WERI-Rb-1 (cell line): ENCODE results near the gene FER1L5.

Source experiments
- DNase-seq: peaks from one replicate; pipeline ENCODE4 v3.0.0-alpha.2; 2020
- H3K27ac ChIP-seq: fragments of 250-450 bp; sonication (Bioruptor Pico); 2 replicates; pipeline ENCODE4 v1.5.1; 2020; ENCODE audit warnings: mild to moderate bottlenecking, moderate library complexity
- H3K27me3 ChIP-seq: fragments of 250-450 bp; sonication (Bioruptor Pico); 2 replicates; pipeline ENCODE4 v1.5.1; 2021; ENCODE audit warnings: mild to moderate bottlenecking, low read depth, moderate library complexity; ENCODE audit not compliant: insufficient read depth, severe bottlenecking
- H3K36me3 ChIP-seq: fragments of 250-450 bp; sonication (Bioruptor Pico); 2 replicates; pipeline ENCODE4 v1.5.1; 2020; ENCODE audit warnings: mild to moderate bottlenecking, moderate library complexity
- H3K4me3 ChIP-seq: 2 replicates; pipeline ENCODE4 v1.5.1; 2011; ENCODE audit warnings: low read depth, mild to moderate bottlenecking, control low read depth, low read length
- H3K9me3 ChIP-seq: fragments of 250-450 bp; sonication (Bioruptor Pico); 2 replicates; pipeline ENCODE4 v1.5.1; 2021; ENCODE audit warnings: mild to moderate bottlenecking, moderate library complexity; ENCODE audit not compliant: severe bottlenecking
- CTCF ChIP-seq: IDR thresholded peaks from 2 replicates; pipeline ENCODE4 v1.5.1; 2011; ENCODE audit warnings: low read depth, mild to moderate bottlenecking, control low read depth, inconsistent platforms, low read length

FER1L5 gene

GRCh38 chr2:96693286-96694200, 51.0 kb downstream of the FER1L5 start:
- H3K27me3 ChIP-seq: no peaks in the 10 kb centered on the region
- no peaks in the 10 kb centered on the region for H3K36me3 ChIP-seq
- no peak for DNase-seq
- H3K4me3 ChIP-seq: no peak overlapping the region
- H3K9me3 ChIP-seq: no peaks in the 10 kb centered on the region
- TF ChIP-seq CTCF: no peak
- no peak overlapping the region for H3K27ac ChIP-seq

DNA sequence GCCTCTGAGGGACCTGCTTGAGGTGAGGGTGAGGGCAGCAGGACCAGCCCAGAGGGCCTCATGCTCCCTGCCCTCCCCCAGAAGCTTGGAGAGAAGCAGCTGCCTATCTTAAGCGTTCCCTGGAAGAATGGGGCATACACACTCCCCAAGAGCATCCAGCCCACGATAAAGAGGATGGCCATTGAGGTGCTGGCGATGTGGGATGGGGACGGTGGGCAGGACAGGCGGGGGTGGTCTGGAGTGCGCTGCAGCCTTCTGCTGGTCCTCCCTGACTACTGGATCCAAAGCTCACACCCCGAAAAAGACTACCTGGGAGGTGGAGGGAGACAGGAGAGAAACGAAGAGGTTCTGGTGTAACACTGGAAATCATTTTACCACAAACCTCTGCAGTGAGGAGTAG, 51.7 kb downstream of the FER1L5 start:
- H3K27me3 ChIP-seq: no peaks in the 10 kb centered on the region
- H3K36me3 ChIP-seq: no peaks in the 10 kb centered on the region

GRCh38 chr2:96694816-96695455, 52.4 kb downstream of the FER1L5 start:
- Histone ChIP-seq H3K27me3 (no peaks in the 10 kb centered on the region), H3K9me3 (no peaks in the 10 kb centered on the region), H3K27ac (no peak overlapping the region), H3K36me3 (no peaks in the 10 kb centered on the region), H3K4me3 (no peak overlapping the region)
- TF ChIP-seq CTCF: no peak
- DNase-seq: no peak

More for the DNA sequence above, 51.7 kb downstream of the FER1L5 start:
- Histone ChIP-seq H3K9me3 (no peaks in the 10 kb centered on the region), H3K27ac (no peak overlapping the region), H3K4me3 (no peak overlapping the region)
- no peak for DNase-seq
- TF ChIP-seq CTCF: no peak

DNA sequence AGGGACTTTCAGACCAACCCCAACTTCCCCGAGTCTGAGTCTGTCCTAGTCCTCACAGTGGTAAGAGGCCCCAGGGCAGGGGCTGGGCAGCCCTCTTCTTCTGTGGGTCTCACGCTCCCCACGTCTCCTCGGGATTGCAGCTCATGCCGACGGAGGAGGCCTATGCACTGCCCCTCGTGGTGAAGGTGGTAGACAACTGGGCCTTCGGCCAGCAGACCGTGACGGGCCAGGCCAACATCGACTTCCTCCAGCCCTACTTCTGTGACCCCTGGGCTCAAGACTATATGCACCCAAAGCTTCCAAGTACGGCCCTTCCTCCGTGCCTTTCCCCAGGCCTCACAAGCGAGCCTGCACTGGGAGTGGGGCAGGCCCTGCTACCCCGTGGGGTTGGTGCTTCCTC, 53.0 kb downstream of the FER1L5 start:
- DNase-seq: no peak
- no peaks in the 10 kb centered on the region for H3K9me3 ChIP-seq
- no peaks in the 10 kb centered on the region for H3K27me3 ChIP-seq
- no peak overlapping the region for H3K4me3 ChIP-seq
- no peak overlapping the region for H3K27ac ChIP-seq
- no peak for TF ChIP-seq CTCF
- no peaks in the 10 kb centered on the region for H3K36me3 ChIP-seq

DNA sequence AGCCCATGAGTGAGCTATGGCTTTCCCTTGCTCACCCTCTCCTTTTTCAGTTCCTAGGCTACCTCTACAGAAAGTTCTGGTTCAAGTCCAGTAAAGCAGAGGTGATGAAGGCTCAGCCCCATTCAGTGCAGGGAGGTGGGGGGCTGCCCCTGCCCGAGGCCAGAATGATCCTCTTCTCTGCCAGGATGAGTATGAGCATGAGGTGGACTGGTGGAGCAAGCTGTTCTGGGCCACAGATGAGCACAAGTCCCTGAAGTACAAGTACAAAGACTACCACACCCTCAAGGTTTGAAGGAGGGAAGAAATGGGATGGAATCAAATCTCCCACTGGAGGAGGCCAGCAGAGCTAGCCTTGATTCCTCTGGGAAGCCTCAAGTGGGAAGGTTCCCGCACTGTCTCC, 54.9 kb downstream of the FER1L5 start:
- no peak overlapping the region for H3K27ac ChIP-seq
- H3K9me3 ChIP-seq: no peaks in the 10 kb centered on the region
- H3K27me3 ChIP-seq: no peaks in the 10 kb centered on the region
- no peaks in the 10 kb centered on the region for H3K36me3 ChIP-seq
- no peak for DNase-seq
- no peak overlapping the region for H3K4me3 ChIP-seq
- no peak for TF ChIP-seq CTCF
